Transverse colon (tissue), 4 donors: ENCODE results near the gene SUSD3.

Source experiments
- EP300 ChIP-seq: sonication (generic); formaldehyde crosslinking; IDR thresholded peaks from one replicate; pipeline ENCODE4 v1.6.1; 2017; ENCODE audit warnings: antibody characterized with exemption, low read depth
- POLR2A ChIP-seq: fragments of 450-650 bp; IDR thresholded peaks from one replicate; pipeline ENCODE4 v1.6.1; 2016; ENCODE audit warnings: antibody characterized with exemption, mild to moderate bottlenecking, moderate library complexity
- POLR2AphosphoS5 ChIP-seq, 3 donors: sonication (generic); formaldehyde crosslinking; IDR thresholded peaks; one replicate each; pipeline ENCODE4 v1.6.1; 2016; ENCODE audit warnings: antibody characterized with exemption in 3 of 3
- TF ChIP-seq, protein P1 (sequence below), 5 experiments: fragments of 200-600 bp in 3 of 5; fragments of 450-650 bp in 2 of 5; sonication (generic) in 3 of 5; IDR thresholded peaks; 1 replicate in 2 of 5; 2 replicates in 3 of 5; pipeline ENCODE4 v1.5.1; 2016 to 2017; ENCODE audit warnings: antibody characterized with exemption in 5 of 5, inconsistent platforms in 3 of 5, mild to moderate bottlenecking in 2 of 5, moderate library complexity in 1 of 5

DNA sequence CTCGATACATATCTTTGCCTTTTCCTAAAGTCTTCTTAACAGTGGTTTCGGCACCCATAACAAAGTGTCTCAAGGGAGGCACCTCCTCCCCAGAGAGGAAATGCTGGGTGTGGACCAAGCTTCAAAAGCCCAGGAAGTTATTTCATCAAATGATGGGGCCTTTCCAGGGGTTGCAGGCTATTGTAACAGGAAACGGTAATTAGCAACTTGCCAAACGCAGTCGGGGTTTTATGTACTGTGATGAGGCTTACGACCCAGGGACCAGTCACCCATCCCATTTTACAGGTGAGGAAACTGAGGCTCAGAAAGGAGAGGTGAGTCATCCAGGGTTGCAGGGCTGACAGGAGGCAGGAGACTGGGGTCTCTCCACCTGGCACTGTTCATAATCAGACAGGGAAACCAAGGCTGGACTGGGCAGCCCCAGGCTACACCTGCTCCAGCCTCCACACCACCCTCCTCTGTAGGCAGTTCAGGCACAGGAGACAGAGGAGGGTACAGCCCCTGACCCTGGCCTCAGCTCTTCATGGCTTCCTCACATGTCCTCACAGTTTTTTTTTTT lies 30.0 kb upstream of the SUSD3 start:
- no peak for TF ChIP-seq EP300
- TF ChIP-seq POLR2A = no peak
- no peak for TF ChIP-seq POLR2AphosphoS5 (IDR thresholded peaks at IDR 0.05)
- TF ChIP-seq, protein P1, sequence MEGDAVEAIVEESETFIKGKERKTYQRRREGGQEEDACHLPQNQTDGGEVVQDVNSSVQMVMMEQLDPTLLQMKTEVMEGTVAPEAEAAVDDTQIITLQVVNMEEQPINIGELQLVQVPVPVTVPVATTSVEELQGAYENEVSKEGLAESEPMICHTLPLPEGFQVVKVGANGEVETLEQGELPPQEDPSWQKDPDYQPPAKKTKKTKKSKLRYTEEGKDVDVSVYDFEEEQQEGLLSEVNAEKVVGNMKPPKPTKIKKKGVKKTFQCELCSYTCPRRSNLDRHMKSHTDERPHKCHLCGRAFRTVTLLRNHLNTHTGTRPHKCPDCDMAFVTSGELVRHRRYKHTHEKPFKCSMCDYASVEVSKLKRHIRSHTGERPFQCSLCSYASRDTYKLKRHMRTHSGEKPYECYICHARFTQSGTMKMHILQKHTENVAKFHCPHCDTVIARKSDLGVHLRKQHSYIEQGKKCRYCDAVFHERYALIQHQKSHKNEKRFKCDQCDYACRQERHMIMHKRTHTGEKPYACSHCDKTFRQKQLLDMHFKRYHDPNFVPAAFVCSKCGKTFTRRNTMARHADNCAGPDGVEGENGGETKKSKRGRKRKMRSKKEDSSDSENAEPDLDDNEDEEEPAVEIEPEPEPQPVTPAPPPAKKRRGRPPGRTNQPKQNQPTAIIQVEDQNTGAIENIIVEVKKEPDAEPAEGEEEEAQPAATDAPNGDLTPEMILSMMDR (IDR thresholded peaks at IDR 0.05) = no peak
